PC-3 (cell line): Measurements from ENCODE around the gene MACROD2.

Experiments used
- CTCF ChIP-seq: fragments of 300-600 bp; sonication (generic); conservative IDR thresholded peaks from 2 replicates; pipeline ENCODE4 v1.5.1; 2017; ENCODE audit warnings: antibody characterized with exemption, low read depth, mild to moderate bottlenecking, low read length
- EZH2 ChIP-seq: fragments of 300-600 bp; sonication (generic); IDR thresholded peaks from one replicate; pipeline ENCODE4 v1.6.1; 2017; ENCODE audit warnings: antibody characterized with exemption, mild to moderate bottlenecking, low read length; ENCODE audit not compliant: unreplicated experiment

- TF ChIP-seq CTCF, result no peak
- TF ChIP-seq EZH2, result no peak
These were observed 1036.4 kb downstream of the MACROD2 start for GRCh38 chr20:15031546-15032351.
